Naive thymus-derived CD4-positive, alpha-beta T cell (primary cell): Measurements from ENCODE around the gene PTPRG. TPM values are rescaled to one million over a fixed set of nuclear protein-coding genes. Genes with fewer than 3 reads are reported as not detected.

Source experiments
- ATAC-seq: fragments of 150-1000 bp; cut with Tn5 transposase; 2 replicates; pipeline ENCODE4 v1.10.0; 2021; ENCODE audit warnings: mild to moderate bottlenecking, moderate library complexity
- CTCF ChIA-PET: fragments of 350-600 bp; sonication (Branson Sonifier 250); formaldehyde crosslinking; loops from one replicate; lab custom pipeline; 2021; ENCODE audit warnings: antibody characterized with exemption; lab: Charles Lee
- POLR2A ChIA-PET: fragments of 350-600 bp; sonication (Branson Sonifier 250); formaldehyde crosslinking; loops from one replicate; lab custom pipeline; 2021; ENCODE audit warnings: antibody characterized with exemption, inconsistent platforms; lab: Charles Lee
- DNase-seq, 9 donors: peaks; one replicate each; pipeline versions ENCODE4 v3.0.0 to v3.0.0-alpha.2; 2020 to 2022; ENCODE audit warnings: mixed read lengths in 1 of 9
- H3K27ac ChIP-seq: one replicate; pipeline ENCODE4 v1.7.0; 2013; ENCODE audit warnings: mild to moderate bottlenecking, low read depth, low read length, moderate library complexity
- H3K27me3 ChIP-seq, 2 donors: one replicate each; pipeline ENCODE4 v1.7.0; 2013; ENCODE audit warnings: low read length in 2 of 2, mild to moderate bottlenecking in 2 of 2, moderate library complexity in 2 of 2; ENCODE audit not compliant: control insufficient read depth in 2 of 2, insufficient read depth in 2 of 2
- H3K36me3 ChIP-seq, 3 experiments: 1 replicate in 2 of 3; 2 replicates in 1 of 3; pipeline ENCODE4 v1.7.0; 2013; ENCODE audit warnings: low read length in 3 of 3, mild to moderate bottlenecking in 3 of 3, moderate library complexity in 1 of 3; ENCODE audit not compliant: insufficient read depth in 3 of 3, control insufficient read depth in 2 of 3
- H3K4me1 ChIP-seq, 2 donors: one replicate each; pipeline ENCODE4 v1.7.0; 2013; ENCODE audit warnings: low read length in 2 of 2, mild to moderate bottlenecking in 2 of 2, moderate library complexity in 1 of 2; ENCODE audit not compliant: control insufficient read depth in 2 of 2, insufficient read depth in 2 of 2
- H3K4me3 ChIP-seq: 2 replicates; pipeline ENCODE4 v1.7.0; 2013; ENCODE audit warnings: mild to moderate bottlenecking, low read length
- H3K9me3 ChIP-seq, 3 experiments: 1 replicate in 2 of 3; 2 replicates in 1 of 3; pipeline ENCODE4 v1.7.0; 2013; ENCODE audit warnings: low read length in 3 of 3; ENCODE audit not compliant: control insufficient read depth in 2 of 3
- H3K27ac Mint-ChIP-seq, 9 donors: one replicate each; pipeline ENCODE4 v1.8.0; 2020 to 2022; ENCODE audit warnings: mixed read lengths in 9 of 9, mild to moderate bottlenecking in 8 of 9, moderate library complexity in 5 of 9, inconsistent platforms in 2 of 9
- H3K27me3 Mint-ChIP-seq, 5 donors: one replicate each; pipeline ENCODE4 v1.8.0; 2021 to 2022; ENCODE audit warnings: mixed read lengths in 5 of 5, mild to moderate bottlenecking in 1 of 5
- H3K36me3 Mint-ChIP-seq, 5 donors: one replicate each; pipeline ENCODE4 v1.8.0; 2020 to 2022; ENCODE audit warnings: mixed read lengths in 5 of 5, mild to moderate bottlenecking in 3 of 5, inconsistent platforms in 1 of 5
- H3K4me1 Mint-ChIP-seq, 7 donors: one replicate each; pipeline ENCODE4 v1.8.0; 2020 to 2022; ENCODE audit warnings: mixed read lengths in 7 of 7, mild to moderate bottlenecking in 3 of 7, inconsistent platforms in 1 of 7
- H3K4me3 Mint-ChIP-seq, 10 donors: one replicate each; pipeline ENCODE4 v1.8.0; 2020 to 2022; ENCODE audit warnings: mild to moderate bottlenecking in 10 of 10, mixed read lengths in 10 of 10, moderate library complexity in 6 of 10, inconsistent platforms in 2 of 10
- H3K9me3 Mint-ChIP-seq, 11 donors: one replicate each; pipeline ENCODE4 v1.8.0; 2020 to 2022; ENCODE audit warnings: mixed read lengths in 11 of 11, mild to moderate bottlenecking in 4 of 11, inconsistent platforms in 1 of 11, moderate library complexity in 1 of 11
- intact Hi-C, 2 donors: fragments of 100-400 bp; cut with micrococcal nuclease; formaldehyde crosslinking; loops; one replicate each; pipeline ENCODE4 v1.15.1; 2023
- polyA plus RNA-seq, 2 donors: library from polyadenylated mRNA; unstranded; fragments of 300-500 nt; fragmentation: Illumina TruSeq; gene quantifications; one replicate each; pipeline ENCODE4 v1.2.3, GENCODE V29; 2021
- total RNA-seq, 6 experiments: library from RNA in 5 of 6; stranded (reverse) in 5 of 6; gene quantifications; 1 replicate in 5 of 6; 2 replicates in 1 of 6; pipeline ENCODE4 v1.2.3 and lab custom pipeline; 2021 to 2026

The PTPRG gene
- total and polyA plus RNA-seq, 7 experiments from 2014 or later = 0.17 to 1.7 TPM; not detected in 5

- no peaks in the 10 kb centered on the region for H3K36me3 Mint-ChIP-seq
These were observed 246.5 kb downstream of the PTPRG start for GRCh38 chr3:61807865-61808276.

GRCh38 chr3:61808526-61808925, 247.2 kb downstream of the PTPRG start:
- CTCF ChIA-PET = interaction anchor here (0.5 kb wide), 1 partner anchor 63 kb away, joined by 4 read pairs; no protein-coding TSS in a partner anchor
- Histone ChIP-seq H3K27me3 (no peaks in the 10 kb centered on the region), H3K36me3 (no peaks in the 10 kb centered on the region), H3K4me3 (no peak overlapping the region), H3K27ac (no peak overlapping the region), H3K9me3 (no peaks in the 10 kb centered on the region), H3K4me1 (no peaks in the 10 kb centered on the region)
- Mint-ChIP-seq H3K4me3 (no peak overlapping the region), H3K9me3 (peaks cover 0 to 9% (median 0%) of the 10 kb centered on the region in 11 donors), H3K36me3 (no peaks in the 10 kb centered on the region), H3K27me3 (peaks cover 0 to 6% (median 0%) of the 10 kb centered on the region in 5 donors), H3K27ac (no peak overlapping the region), H3K4me1 (no peaks in the 10 kb centered on the region)
- POLR2A ChIA-PET = no interaction called here
- ATAC-seq (no peak), DNase-seq (no peak)
- intact Hi-C loops = no loop called here

More at GRCh38 chr3:61807865-61808276, 246.5 kb downstream of the PTPRG start:
- no peak overlapping the region for H3K27ac Mint-ChIP-seq
- CTCF ChIA-PET = no interaction called here
- POLR2A ChIA-PET = no interaction called here
- H3K36me3 ChIP-seq = no peaks in the 10 kb centered on the region
- peaks cover 0 to 6% (median 0%) of the 10 kb centered on the region in 5 donors for H3K27me3 Mint-ChIP-seq
- no peak for DNase-seq
- H3K4me1 ChIP-seq = no peaks in the 10 kb centered on the region
- ATAC-seq = no peak
- no peaks in the 10 kb centered on the region for H3K4me1 Mint-ChIP-seq
- H3K27ac ChIP-seq = no peak overlapping the region
- intact Hi-C loops = no loop called here
- H3K9me3 ChIP-seq = no peaks in the 10 kb centered on the region
- H3K9me3 Mint-ChIP-seq = peaks cover 0 to 9% (median 0%) of the 10 kb centered on the region in 11 donors
- H3K27me3 ChIP-seq = no peaks in the 10 kb centered on the region
- no peak overlapping the region for H3K4me3 ChIP-seq
- no peak overlapping the region for H3K4me3 Mint-ChIP-seq

GRCh38 chr3:61808999-61809398, 247.6 kb downstream of the PTPRG start:
- POLR2A ChIA-PET = no interaction called here
- intact Hi-C loops = no loop called here
- Histone ChIP-seq H3K4me1 (no peaks in the 10 kb centered on the region), H3K27me3 (no peaks in the 10 kb centered on the region), H3K9me3 (no peaks in the 10 kb centered on the region), H3K4me3 (no peak overlapping the region), H3K36me3 (no peaks in the 10 kb centered on the region), H3K27ac (no peak overlapping the region)
- no peak for ATAC-seq
- no peak overlapping the region for H3K4me3 Mint-ChIP-seq
- no peaks in the 10 kb centered on the region for H3K4me1 Mint-ChIP-seq
- no peak overlapping the region for H3K27ac Mint-ChIP-seq
- CTCF ChIA-PET = interaction anchor here (0.5 kb wide), 1 partner anchor 63 kb away, joined by 4 read pairs; no protein-coding TSS in a partner anchor
- H3K9me3 Mint-ChIP-seq = peaks cover 0 to 9% (median 0%) of the 10 kb centered on the region in 11 donors
- no peaks in the 10 kb centered on the region for H3K36me3 Mint-ChIP-seq
- peaks cover 0 to 6% (median 0%) of the 10 kb centered on the region in 5 donors for H3K27me3 Mint-ChIP-seq
- DNase-seq = no peak

DNA sequence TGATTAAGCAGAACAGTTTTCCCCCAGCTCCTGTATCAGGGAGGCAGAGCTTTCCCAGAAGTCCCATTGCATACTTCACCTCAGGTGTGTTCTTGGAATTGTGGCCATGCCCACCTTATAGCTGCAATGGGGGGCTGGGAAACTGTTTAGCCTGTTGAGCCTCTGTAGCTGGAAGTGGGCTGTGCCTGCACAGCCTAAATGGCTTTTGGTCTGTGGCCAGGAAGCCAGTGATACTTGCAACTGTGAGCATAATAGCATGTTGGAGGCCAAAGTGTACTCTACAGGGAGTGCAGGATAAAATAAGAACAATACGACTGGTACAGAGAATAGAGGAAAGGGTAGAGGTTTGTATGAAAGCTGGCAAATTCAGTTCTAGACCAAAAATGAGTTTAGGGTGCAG, 248.5 kb downstream of the PTPRG start:
- no peaks in the 10 kb centered on the region for H3K4me1 ChIP-seq
- CTCF ChIA-PET = no interaction called here
- POLR2A ChIA-PET = no interaction called here

GRCh38 chr3:61810953-61811497, 249.7 kb downstream of the PTPRG start:
- ATAC-seq = no peak
- H3K9me3 Mint-ChIP-seq = peaks cover 0 to 9% (median 0%) of the 10 kb centered on the region in 11 donors
- intact Hi-C loops = no loop called here
- ChIA-PET CTCF (no interaction called here), POLR2A (no interaction called here)
- Histone ChIP-seq H3K4me1 (no peaks in the 10 kb centered on the region), H3K4me3 (no peak overlapping the region), H3K27me3 (no peaks in the 10 kb centered on the region), H3K9me3 (no peaks in the 10 kb centered on the region), H3K36me3 (no peaks in the 10 kb centered on the region), H3K27ac (no peak overlapping the region)
- no peak overlapping the region for H3K4me3 Mint-ChIP-seq
- H3K27me3 Mint-ChIP-seq = peaks cover 0 to 6% (median 0%) of the 10 kb centered on the region in 5 donors
- H3K36me3 Mint-ChIP-seq = no peaks in the 10 kb centered on the region
- H3K27ac Mint-ChIP-seq = no peak overlapping the region
- no peaks in the 10 kb centered on the region for H3K4me1 Mint-ChIP-seq
- DNase-seq = no peak

More for the DNA sequence above, 248.5 kb downstream of the PTPRG start:
- intact Hi-C loops = no loop called here
- H3K36me3 ChIP-seq = no peaks in the 10 kb centered on the region
- Mint-ChIP-seq H3K27ac (no peak overlapping the region), H3K27me3 (peaks cover 0 to 6% (median 0%) of the 10 kb centered on the region in 5 donors), H3K4me1 (no peaks in the 10 kb centered on the region), H3K9me3 (peaks cover 0 to 9% (median 0%) of the 10 kb centered on the region in 11 donors), H3K4me3 (no peak overlapping the region), H3K36me3 (no peaks in the 10 kb centered on the region)
- no peak overlapping the region for H3K4me3 ChIP-seq
- no peak overlapping the region for H3K27ac ChIP-seq
- ATAC-seq (no peak), DNase-seq (no peak)
- H3K27me3 ChIP-seq = no peaks in the 10 kb centered on the region
- no peaks in the 10 kb centered on the region for H3K9me3 ChIP-seq

GRCh38 chr3:61811652-61812051, 250.3 kb downstream of the PTPRG start:
- Histone ChIP-seq H3K27me3 (no peaks in the 10 kb centered on the region), H3K4me1 (no peaks in the 10 kb centered on the region), H3K4me3 (no peak overlapping the region), H3K36me3 (no peaks in the 10 kb centered on the region), H3K9me3 (no peaks in the 10 kb centered on the region), H3K27ac (no peak overlapping the region)
- Mint-ChIP-seq H3K36me3 (no peaks in the 10 kb centered on the region), H3K4me1 (no peaks in the 10 kb centered on the region), H3K4me3 (no peak overlapping the region), H3K9me3 (peaks cover 0 to 9% (median 0%) of the 10 kb centered on the region in 11 donors), H3K27me3 (peaks cover 0 to 6% (median 0%) of the 10 kb centered on the region in 5 donors), H3K27ac (no peak overlapping the region)
- ATAC-seq (no peak), DNase-seq (no peak)
- ChIA-PET POLR2A (no interaction called here), CTCF (no interaction called here)
- intact Hi-C loops = no loop called here

DNA sequence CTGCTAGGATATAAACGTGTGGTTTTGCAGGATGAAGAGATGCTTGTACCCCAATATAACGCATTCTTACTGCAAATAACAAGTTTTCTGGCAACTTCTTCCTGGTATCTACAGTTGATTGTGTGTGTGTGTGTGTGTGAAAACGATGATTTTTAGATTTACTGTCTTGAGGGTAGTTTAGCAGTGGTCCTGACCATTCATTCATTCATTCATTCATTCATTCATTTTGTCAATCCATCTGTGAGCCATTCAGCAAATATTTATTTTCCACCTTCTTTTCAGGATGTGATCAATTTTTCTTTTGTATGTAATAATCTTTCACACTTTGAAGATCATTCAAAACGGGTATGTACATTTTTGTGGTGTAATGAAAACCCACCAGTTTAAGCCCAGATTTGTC, 250.7 kb downstream of the PTPRG start:
- Mint-ChIP-seq H3K27ac (no peak overlapping the region), H3K4me3 (no peak overlapping the region), H3K9me3 (peaks cover 0 to 9% (median 0%) of the 10 kb centered on the region in 11 donors), H3K4me1 (no peaks in the 10 kb centered on the region), H3K36me3 (no peaks in the 10 kb centered on the region), H3K27me3 (peaks cover 0 to 6% (median 0%) of the 10 kb centered on the region in 5 donors)
- intact Hi-C loops = no loop called here
- no peaks in the 10 kb centered on the region for H3K36me3 ChIP-seq
- no peaks in the 10 kb centered on the region for H3K9me3 ChIP-seq
- DNase-seq (no peak), ATAC-seq (no peak)
- CTCF ChIA-PET = no interaction called here
- POLR2A ChIA-PET = no interaction called here
- H3K27me3 ChIP-seq = no peaks in the 10 kb centered on the region
- H3K4me1 ChIP-seq = no peaks in the 10 kb centered on the region
- H3K27ac ChIP-seq = no peak overlapping the region
- H3K4me3 ChIP-seq = no peak overlapping the region
